ENCODE data around the gene GEMIN4. TPM values are rescaled to one million over a fixed set of nuclear protein-coding genes. Genes with fewer than 3 reads are reported as not detected.
A peak's percentile ranks its signal among the peaks of the same experiment; 100 is the strongest.

GEMIN4 gene
- total RNA-seq, 4 donors from 2014 or later: 9.7 to 29.0 (median 17.0) TPM

DNA sequence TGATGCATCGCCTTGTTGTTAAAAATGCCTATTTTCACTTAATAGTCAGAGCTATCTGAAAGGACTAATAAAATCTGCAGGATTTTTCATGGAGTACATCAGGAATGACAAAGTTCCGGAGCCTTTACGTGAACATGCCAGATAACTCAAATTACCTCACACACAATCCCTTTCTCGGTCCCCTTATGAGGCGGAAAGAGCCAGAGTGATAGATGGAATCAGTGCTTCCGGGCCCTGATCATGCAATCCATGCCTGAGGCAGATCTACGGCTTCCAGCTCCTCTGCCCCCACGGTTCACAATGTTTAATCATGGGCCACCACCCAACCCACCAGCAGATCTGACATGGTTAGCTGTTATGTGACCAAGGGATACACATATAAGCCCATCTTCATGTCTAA, 54.4 kb downstream of the GEMIN4 start:
- H3K27ac ChIP-seq: no peak overlapping the region
- no peaks in the 10 kb centered on the region for H3K36me3 ChIP-seq
- intact Hi-C loops (cut with DNase I; ENCODE audit: low total_unique reads): no loop called here
- no peak for TF ChIP-seq POLR2A (IDR thresholded peaks at IDR 0.05)
- TF ChIP-seq, protein P1, sequence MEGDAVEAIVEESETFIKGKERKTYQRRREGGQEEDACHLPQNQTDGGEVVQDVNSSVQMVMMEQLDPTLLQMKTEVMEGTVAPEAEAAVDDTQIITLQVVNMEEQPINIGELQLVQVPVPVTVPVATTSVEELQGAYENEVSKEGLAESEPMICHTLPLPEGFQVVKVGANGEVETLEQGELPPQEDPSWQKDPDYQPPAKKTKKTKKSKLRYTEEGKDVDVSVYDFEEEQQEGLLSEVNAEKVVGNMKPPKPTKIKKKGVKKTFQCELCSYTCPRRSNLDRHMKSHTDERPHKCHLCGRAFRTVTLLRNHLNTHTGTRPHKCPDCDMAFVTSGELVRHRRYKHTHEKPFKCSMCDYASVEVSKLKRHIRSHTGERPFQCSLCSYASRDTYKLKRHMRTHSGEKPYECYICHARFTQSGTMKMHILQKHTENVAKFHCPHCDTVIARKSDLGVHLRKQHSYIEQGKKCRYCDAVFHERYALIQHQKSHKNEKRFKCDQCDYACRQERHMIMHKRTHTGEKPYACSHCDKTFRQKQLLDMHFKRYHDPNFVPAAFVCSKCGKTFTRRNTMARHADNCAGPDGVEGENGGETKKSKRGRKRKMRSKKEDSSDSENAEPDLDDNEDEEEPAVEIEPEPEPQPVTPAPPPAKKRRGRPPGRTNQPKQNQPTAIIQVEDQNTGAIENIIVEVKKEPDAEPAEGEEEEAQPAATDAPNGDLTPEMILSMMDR (IDR thresholded peaks at IDR 0.05): no peak
- H3K9me3 ChIP-seq: no peaks in the 10 kb centered on the region
- DNase-seq: no peak
- H3K4me3 ChIP-seq: no peak overlapping the region
- H3K27me3 ChIP-seq: no peaks in the 10 kb centered on the region
- no peaks in the 10 kb centered on the region for H3K4me1 ChIP-seq

DNA sequence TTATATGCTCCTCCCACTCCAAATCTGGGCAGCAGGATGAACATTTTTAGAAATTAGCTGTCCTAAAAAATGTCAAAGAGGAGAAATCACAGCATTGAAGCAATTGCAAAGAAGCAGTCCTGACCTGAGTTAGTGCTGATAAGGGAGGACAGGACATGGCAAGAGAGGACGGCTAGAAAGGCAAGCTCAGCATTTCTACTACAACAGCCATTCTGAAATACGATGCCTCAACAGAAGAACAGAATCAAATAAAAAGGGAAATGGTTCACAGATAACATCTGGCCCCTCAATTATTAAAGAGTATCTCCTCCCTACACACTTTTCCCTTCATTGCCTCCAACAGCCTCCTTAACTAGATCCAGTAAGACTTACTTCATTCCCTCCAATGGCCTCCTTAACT, 55.7 kb downstream of the GEMIN4 start:
- DNase-seq: no peak
- Histone ChIP-seq H3K36me3 (no peaks in the 10 kb centered on the region), H3K4me1 (no peaks in the 10 kb centered on the region), H3K9me3 (no peaks in the 10 kb centered on the region), H3K27ac (peak overlapping the region; percentile 36 to 38), H3K4me3 (no peak overlapping the region), H3K27me3 (no peaks in the 10 kb centered on the region)
- intact Hi-C loops (cut with DNase I; ENCODE audit: low total_unique reads): no loop called here
- TF ChIP-seq, protein P1 (IDR thresholded peaks at IDR 0.05): no peak
- TF ChIP-seq POLR2A (IDR thresholded peaks at IDR 0.05): no peak

Other genes with a start within 250 kb of the GEMIN4 start
- gene VPS53, start 37.4 kb downstream of the GEMIN4 start, total RNA-seq: 10 to 100 TPM; 22.3 to 76.2 (median 32.1) TPM
- gene TLCD3A, start 19.7 kb downstream of the GEMIN4 start, total RNA-seq: 10 to 100 TPM in 2 of 4 donors, 1 to 10 TPM in 1, not detected in 1; 3.2 to 19.6 (median 15.6) TPM
- 10 to 100 TPM; 16.4 to 77.4 (median 35.8) TPM for gene GLOD4, start 30.0 kb upstream of the GEMIN4 start, total RNA-seq
- gene MRM3, start 30.1 kb upstream of the GEMIN4 start, total RNA-seq: 10 to 100 TPM in 2 of 4 donors, 1 to 10 TPM in 2; 3.2 to 20.8 (median 11.6) TPM
- gene NXN, start 227.5 kb upstream of the GEMIN4 start, total RNA-seq: 10 to 100 TPM in 3 of 4 donors, 1 to 10 TPM in 1; 6.5 to 99.0 (median 49.9) TPM
- gene TIMM22, start 244.9 kb upstream of the GEMIN4 start, total RNA-seq: 10 to 100 TPM in 2 of 4 donors, 1 to 10 TPM in 2; 5.1 to 17.1 (median 10.8) TPM

Data from uterus (tissue), 4 donors.